ENCODE data around the gene CNOT3. TPM values are rescaled to one million over a fixed set of nuclear protein-coding genes. Genes with fewer than 3 reads are reported as not detected.
"Not testable (repeated sequence)": the region's sequence is repeated elsewhere in the genome, so short reads cannot be mapped to it uniquely, and the experiment has no call there.

Gene CNOT3
- total RNA-seq, result 100 to 1,000 TPM in 2 of 3 donors, 10 to 100 TPM in 1; 90.8 to 102 (median 100) TPM

DNA sequence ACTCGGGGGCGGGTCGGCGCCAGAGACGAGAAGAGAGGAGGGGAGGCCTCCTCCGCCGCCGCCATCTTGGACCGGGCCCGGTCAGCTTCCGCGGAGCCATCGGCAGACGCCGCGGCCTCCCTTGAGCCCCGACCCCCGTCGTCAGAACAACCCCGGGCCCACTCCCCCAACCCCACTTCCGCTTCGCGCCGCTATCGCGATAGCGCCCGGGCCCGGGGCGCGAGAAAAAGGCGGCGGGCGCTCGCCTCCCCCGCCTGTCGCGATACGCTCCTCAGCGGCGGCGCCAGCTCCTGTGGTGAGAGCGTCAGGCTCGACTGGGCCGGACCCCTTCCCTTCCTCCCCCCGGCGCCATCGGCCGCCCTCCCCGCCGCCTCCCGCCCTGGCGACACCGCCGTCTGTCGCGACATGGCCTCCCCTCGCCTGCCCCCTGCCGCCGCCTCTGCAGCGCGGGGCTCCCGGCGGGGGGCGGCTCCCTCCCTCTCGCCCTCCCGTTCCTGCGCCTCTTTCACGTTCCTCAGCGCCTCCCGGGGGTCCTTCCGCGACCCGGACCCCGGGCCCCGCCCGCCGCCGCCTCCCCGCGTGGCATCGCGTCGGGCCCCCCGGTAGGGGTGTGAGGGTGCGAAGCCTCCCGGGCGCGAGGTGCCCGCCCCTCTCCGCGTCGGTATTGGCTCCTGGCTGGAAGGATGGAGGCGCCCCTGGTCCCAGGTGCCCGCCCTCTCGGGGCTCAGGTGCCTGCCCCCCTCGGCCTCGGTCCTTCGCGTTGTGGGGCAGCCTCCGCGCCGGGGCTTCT, at the start of gene CNOT3:
Gene CNOT3 (plus strand): TSS at position 64 of the 790 bp plus-strand sequence. CDS start 5,217 bp downstream, outside the sequence.
- Mint-ChIP-seq H3K36me3 (ENCODE audit: insufficient read depth) (peaks cover 12% of the 10 kb centered on the region), H3K4me1 (ENCODE audit: low read depth) (peaks cover 43% of the 10 kb centered on the region), H3K27me3 (ENCODE audit: low read depth) (no peaks in the 10 kb centered on the region), H3K4me3 (peak within 1 kb of the TSS; percentile 96), H3K9me3 (no peaks in the 10 kb centered on the region)
- ATAC-seq (no peak), DNase-seq (no peak)

DNA sequence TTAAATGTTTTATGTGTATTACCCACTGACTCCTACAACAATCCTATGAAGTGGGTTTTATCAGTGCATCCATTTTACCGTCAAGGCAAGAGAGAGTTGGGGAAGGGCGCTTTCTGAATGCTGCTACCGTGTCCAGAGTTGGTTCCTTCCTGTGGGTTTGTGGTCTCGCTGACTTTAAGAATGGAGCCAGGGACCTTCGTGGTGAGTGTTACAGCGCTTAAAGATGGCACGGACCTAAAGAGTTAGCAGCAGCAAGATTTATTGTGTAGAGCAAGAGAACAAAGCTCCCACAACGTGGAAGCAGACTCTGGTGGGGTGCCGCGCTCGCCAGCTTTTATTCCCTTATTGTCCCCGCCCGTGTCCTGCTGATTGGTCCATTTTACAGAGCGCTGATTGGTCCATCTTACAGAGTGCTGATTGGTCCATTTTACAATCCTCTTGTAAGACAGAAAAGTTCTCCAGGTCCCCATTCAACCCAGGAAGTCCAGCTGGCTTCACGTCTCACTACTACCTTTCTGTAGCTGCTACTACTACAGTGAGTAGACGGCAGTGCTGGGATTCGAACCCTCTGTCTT, 43.0 kb upstream of the CNOT3 start:
- ATAC-seq (no peak), DNase-seq (no peak)
- Mint-ChIP-seq H3K27me3 (ENCODE audit: low read depth) (peaks cover 27% of the 10 kb centered on the region), H3K4me1 (ENCODE audit: low read depth) (peaks cover 8% of the 10 kb centered on the region), H3K36me3 (ENCODE audit: insufficient read depth) (no peaks in the 10 kb centered on the region), H3K9me3 (no peaks in the 10 kb centered on the region), H3K4me3 (no peak overlapping the region)

DNA sequence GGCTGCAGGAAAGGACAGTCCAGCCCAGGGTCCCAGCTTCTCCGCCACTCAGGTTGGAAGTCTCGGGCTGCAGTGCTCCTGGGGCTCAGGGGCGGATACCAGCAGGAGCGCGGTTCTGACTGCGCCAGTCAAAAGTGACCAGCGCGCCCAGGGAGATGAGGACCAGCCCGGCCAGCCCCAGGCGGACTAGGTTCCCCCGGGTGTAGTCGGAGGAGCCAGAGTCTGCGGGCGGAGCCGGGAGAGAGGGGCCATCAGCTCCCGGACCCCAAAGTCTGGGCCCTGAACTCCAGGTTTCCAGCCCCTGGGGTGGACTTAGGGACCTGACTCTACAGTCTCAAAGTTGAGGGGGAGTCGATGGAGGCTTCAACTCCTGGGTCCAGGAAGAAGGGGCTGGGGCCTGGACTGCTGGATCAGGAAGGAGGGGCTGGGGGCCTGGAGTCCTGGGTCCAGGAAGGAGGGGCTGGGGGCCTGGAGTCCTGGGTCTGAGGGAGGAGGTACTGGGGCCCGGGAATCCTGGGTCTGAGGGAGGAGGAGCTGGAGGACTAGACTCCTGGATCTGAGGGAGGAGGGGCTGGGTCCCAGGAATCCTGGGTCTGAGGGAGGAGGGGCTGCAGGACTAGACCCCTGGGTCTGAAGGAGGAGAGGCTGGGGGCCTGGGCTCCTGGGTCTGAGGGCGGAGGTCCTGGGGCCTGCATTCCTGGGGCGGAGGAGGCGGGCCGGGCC, 42.3 kb upstream of the CNOT3 start:
- no peak for ATAC-seq
- H3K9me3 Mint-ChIP-seq, result no peaks in the 10 kb centered on the region
- H3K4me3 Mint-ChIP-seq, result no peak overlapping the region
- DNase-seq, result no peak
- H3K36me3 Mint-ChIP-seq (ENCODE audit: insufficient read depth), result no peaks in the 10 kb centered on the region
- H3K4me1 Mint-ChIP-seq (ENCODE audit: low read depth), result peaks cover 8% of the 10 kb centered on the region
- H3K27me3 Mint-ChIP-seq (ENCODE audit: low read depth), result peaks cover 27% of the 10 kb centered on the region

DNA sequence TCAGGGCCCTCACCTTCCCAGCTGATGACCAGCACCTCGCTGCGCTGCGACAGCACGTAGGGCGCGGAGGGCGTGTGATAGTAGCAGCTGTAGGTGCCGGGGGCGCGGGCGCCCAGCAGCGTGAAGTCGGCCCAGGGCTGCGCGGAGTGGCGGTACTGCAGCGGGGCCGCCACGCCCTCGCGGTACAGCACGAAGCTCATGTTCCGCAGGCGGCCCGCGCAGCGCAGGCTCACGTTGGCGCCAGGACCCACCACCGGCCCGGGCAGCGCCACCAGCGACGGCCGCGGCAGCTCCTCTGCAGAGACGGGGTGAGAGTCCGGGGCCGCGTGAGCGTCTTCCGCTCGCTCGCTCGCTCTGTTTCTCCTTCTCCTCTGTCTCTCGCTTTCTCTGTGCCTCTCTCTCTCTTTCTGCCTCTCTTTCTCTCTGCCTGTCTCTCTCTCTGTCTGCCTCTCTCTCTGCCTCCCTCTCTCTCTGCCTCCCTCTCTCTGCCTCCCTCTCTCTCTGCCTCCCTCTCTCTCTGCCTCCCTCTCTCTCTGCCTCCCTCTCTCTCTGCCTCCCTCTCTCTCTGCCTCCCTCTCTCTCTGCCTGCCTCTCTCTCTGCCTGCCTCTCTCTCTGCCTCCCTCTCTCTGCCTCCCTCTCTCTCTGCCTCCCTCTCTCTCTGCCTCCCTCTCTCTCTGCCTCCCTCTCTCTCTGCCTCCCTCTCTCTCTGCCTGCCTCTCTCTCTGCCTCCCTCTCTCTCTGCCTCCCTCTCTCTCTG, 41.5 kb upstream of the CNOT3 start:
- ATAC-seq (peak; percentile 89 to 91), DNase-seq (peak; percentile 40)
- not testable (repeated sequence) for H3K36me3 Mint-ChIP-seq (ENCODE audit: insufficient read depth); H3K4me1 Mint-ChIP-seq (ENCODE audit: low read depth); H3K9me3 Mint-ChIP-seq
- H3K27me3 Mint-ChIP-seq (ENCODE audit: low read depth), result peaks cover 23% of the 10 kb centered on the region
- peak overlapping the region; percentile 66 for H3K4me3 Mint-ChIP-seq

DNA sequence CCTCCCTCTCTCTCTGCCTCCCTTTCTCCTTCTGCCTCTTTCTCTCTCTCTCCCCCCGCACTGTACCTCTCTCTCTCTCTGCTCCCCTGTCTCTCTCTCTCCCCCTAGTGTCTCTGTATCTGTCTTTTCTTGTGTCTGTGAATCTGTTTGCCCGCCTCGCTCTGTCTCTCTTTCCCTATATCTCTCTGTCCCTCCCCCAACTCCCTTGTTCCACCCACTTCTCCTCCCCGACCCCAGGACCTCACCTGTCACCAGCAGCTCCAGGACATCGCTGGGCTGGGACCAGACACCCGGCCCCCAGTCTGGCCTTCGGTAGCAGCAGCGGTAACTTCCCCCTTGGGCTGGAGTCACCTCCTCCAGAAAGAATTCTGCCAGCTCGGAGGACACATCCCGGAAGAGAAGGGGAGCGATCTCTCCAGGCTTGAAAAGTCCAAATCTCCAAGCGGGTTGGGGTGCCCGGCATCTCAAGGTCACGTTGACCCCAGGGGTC, 40.9 kb upstream of the CNOT3 start:
- no peaks in the 10 kb centered on the region for H3K9me3 Mint-ChIP-seq
- H3K36me3 Mint-ChIP-seq (ENCODE audit: insufficient read depth), result no peaks in the 10 kb centered on the region
- ATAC-seq (peak; percentile 44 to 66), DNase-seq (no peak)
- peaks cover 8% of the 10 kb centered on the region for H3K4me1 Mint-ChIP-seq (ENCODE audit: low read depth)
- peaks cover 19% of the 10 kb centered on the region for H3K27me3 Mint-ChIP-seq (ENCODE audit: low read depth)
- peak overlapping the region; percentile 43 for H3K4me3 Mint-ChIP-seq

DNA sequence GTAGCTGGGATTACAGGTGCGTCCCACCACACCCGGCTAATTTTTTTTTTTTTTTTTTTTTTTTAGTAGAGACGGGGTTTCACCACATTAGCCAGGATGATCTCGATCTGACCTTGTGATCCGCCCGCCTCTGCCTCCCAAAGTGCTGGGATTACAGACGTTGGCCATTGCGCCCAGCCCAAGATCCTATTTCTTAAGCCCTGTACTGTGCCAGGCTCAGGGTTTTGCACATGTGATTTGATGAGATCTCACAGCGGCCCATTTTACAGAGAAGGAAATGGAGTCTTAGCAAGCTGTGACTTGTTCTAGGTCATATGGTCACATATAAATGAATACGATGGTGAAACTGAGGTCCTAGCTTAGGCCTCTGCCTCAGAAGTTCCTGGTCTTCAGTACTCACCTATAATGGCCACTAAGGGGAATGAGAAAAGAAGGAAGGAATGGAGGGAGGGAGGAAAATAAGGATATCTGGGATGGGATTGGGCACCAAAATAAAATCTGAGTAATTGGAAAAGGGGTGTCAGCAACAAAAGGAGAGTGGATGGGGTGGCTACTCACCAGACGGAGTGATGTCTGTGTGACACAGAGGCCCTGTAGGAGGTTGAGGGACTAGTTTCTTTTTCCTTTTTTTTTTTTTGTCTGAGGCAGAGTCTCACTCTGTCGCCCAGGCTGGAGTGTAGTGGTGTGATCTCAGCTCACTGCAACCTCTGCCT, 38.2 kb upstream of the CNOT3 start:
- Mint-ChIP-seq H3K4me1 (ENCODE audit: low read depth) (peaks cover 19% of the 10 kb centered on the region), H3K4me3 (no peak overlapping the region), H3K36me3 (ENCODE audit: insufficient read depth) (no peaks in the 10 kb centered on the region), H3K9me3 (no peaks in the 10 kb centered on the region), H3K27me3 (ENCODE audit: low read depth) (peaks cover 6% of the 10 kb centered on the region)
- ATAC-seq (no peak), DNase-seq (no peak)

DNA sequence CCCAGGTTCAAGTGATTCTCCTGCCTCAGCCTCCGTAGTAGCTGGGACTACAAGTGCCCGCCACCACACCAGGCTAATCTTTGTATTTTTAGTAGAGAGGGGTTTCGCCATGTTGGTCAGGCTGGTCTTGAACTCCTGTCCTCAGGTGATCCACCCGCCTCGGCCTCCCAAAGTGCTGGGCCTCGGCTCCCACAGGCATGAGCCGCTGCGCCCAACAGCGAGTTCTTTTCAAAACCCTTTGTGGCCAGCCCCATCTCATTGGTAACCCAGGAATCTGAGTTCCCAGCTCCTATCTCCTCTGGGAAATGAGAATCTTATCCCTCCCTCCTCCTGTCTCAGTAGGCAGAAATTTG, 37.7 kb upstream of the CNOT3 start:
- H3K36me3 Mint-ChIP-seq (ENCODE audit: insufficient read depth); ATAC-seq; DNase-seq; H3K4me3 Mint-ChIP-seq; H3K27me3 Mint-ChIP-seq (ENCODE audit: low read depth); H3K9me3 Mint-ChIP-seq: not testable (repeated sequence)
- H3K4me1 Mint-ChIP-seq (ENCODE audit: low read depth), result peaks cover 21% of the 10 kb centered on the region

DNA sequence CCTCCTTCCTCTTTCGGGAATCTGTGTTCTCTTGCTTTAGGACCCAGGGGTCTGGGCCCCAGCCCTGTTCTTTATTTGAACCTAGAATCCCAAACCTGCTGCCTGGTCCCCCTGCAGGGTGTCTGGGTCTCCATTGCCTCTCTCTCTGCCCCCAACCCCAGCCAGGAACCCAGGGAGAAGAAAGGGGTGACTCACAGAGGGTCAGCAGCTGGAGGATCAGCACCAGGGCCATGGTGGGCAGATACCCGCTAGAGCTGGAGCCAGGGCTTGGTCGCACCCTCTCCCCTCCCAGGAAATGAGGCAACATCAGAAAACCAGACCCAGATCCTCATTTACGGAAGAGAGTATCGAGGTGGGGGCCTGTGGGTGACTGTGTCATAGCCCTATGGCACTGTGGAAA, 37.0 kb upstream of the CNOT3 start, which contains the start of gene OSCAR:
Gene OSCAR (minus strand): TSS at position 243 of the 400 bp plus-strand sequence. CDS start 11 bp downstream, at position 232.
- H3K27me3 Mint-ChIP-seq (ENCODE audit: low read depth), result peaks cover 4% of the 10 kb centered on the region
- H3K4me3 Mint-ChIP-seq, result no peak within 1 kb of the TSS
- no peaks in the 10 kb centered on the region for H3K9me3 Mint-ChIP-seq
- ATAC-seq, result no peak
- no peak for DNase-seq
- H3K4me1 Mint-ChIP-seq (ENCODE audit: low read depth), result peaks cover 21% of the 10 kb centered on the region
- no peaks in the 10 kb centered on the region for H3K36me3 Mint-ChIP-seq (ENCODE audit: insufficient read depth)

DNA sequence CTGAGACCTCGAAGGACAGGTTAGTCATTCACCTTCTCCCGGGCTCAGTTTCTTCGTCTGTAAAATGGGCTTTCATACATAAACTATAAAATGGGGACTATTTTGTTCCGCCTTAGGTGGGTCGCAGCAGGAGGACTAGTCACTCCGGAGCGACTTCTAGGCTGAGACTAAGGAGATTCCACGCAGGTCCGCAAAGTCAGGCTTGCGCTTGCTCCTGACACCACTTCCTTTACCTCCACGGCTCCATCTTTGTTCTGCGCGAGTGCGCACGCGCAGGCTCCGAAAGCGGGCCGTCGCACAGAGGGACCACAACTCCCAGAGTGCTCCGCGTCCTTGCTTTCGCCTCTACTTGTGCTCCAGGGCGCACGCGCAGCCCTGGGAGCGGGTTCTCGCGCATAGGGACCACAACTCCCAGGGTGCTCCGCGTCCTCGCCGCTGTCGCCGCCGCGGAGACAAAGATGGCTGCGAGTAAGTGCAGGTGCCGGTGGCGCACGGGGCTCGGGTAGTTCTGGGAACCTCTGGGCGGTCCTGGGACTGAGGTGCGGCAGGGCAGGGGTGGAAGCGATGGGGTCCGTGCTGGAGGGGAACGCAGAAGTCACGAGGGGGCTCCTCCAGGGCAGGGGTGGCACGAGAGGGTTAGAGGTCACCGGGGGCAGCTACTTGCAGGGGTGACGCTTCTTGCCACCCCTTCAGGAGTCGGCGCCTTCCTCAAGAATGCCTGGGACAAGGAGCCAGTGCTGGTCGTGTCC, 35.0 kb upstream of the CNOT3 start, which contains the start of gene NDUFA3:
Gene NDUFA3 (plus strand): TSS at position 435 of the 749 bp plus-strand sequence. CDS start 24 bp downstream, at position 459.
- Mint-ChIP-seq H3K36me3 (ENCODE audit: insufficient read depth) (peaks cover 5% of the 10 kb centered on the region), H3K27me3 (ENCODE audit: low read depth) (no peaks in the 10 kb centered on the region), H3K4me1 (ENCODE audit: low read depth) (peaks cover 15% of the 10 kb centered on the region), H3K9me3 (no peaks in the 10 kb centered on the region), H3K4me3 (peak within 1 kb of the TSS; percentile 98)
- peak; percentile 98 to 99 for ATAC-seq
- peak; percentile 94 for DNase-seq

DNA sequence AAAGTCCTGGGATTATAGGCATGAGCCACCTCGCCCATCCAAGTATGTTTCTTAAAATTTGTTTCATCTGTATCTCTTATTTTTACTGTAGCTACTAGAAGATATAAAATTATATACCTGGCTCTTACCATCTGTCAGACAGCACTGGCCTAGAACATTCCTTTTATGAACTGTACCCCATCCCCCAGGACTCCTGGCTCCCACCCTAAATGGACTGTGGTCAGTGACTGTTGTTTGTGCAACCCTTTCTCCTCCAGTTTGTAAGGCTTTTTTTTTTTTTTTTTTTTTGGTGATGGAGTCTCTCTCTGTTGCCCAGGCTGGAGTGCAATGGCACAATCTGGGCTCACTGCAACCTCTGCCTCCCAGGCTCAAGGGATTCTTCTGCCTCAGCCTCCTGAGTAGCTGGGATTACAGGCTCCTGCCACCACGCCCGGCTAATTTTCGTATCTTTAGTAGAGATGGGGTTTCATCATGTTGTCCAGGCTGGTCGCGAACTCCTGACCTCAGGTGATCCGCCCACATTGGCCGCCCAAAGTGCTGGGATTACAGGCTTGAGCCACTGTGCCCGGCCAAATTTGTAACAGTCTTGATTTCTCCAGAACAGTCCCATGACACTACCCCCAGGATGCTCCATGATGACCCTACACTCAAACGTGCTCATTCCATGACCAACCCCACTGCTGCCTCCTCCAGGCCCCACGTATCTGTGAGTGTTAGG, 32.4 kb upstream of the CNOT3 start:
- no peaks in the 10 kb centered on the region for H3K27me3 Mint-ChIP-seq (ENCODE audit: low read depth)
- H3K36me3 Mint-ChIP-seq (ENCODE audit: insufficient read depth), result peaks cover 5% of the 10 kb centered on the region
- DNase-seq, result no peak
- peaks cover 15% of the 10 kb centered on the region for H3K4me1 Mint-ChIP-seq (ENCODE audit: low read depth)
- ATAC-seq, result no peak
- H3K9me3 Mint-ChIP-seq, result no peaks in the 10 kb centered on the region
- H3K4me3 Mint-ChIP-seq, result no peak overlapping the region

DNA sequence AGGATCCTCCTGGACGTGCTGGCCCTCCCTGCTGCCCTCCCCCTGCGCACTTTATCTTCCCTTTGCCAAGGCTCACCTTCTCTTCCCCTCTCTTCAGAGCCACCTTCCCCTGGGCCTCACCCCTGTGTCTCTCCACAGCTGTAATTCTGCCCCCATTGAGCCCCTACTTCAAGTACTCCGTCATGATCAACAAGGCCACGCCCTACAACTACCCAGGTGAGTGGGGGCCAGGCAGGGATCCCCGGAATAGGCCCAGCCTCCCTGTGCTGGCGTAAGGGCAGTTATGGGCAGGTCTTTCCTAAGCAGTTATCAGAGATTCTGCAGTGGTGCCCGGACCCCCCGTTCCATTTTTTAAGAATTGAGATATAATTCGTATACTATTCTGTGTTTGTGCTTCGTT, 31.8 kb upstream of the CNOT3 start:
- Mint-ChIP-seq H3K4me1 (ENCODE audit: low read depth) (peaks cover 17% of the 10 kb centered on the region), H3K36me3 (ENCODE audit: insufficient read depth) (peaks cover 8% of the 10 kb centered on the region), H3K27me3 (ENCODE audit: low read depth) (no peaks in the 10 kb centered on the region), H3K4me3 (peak overlapping the region; percentile 40), H3K9me3 (no peaks in the 10 kb centered on the region)
- ATAC-seq (no peak), DNase-seq (no peak)

DNA sequence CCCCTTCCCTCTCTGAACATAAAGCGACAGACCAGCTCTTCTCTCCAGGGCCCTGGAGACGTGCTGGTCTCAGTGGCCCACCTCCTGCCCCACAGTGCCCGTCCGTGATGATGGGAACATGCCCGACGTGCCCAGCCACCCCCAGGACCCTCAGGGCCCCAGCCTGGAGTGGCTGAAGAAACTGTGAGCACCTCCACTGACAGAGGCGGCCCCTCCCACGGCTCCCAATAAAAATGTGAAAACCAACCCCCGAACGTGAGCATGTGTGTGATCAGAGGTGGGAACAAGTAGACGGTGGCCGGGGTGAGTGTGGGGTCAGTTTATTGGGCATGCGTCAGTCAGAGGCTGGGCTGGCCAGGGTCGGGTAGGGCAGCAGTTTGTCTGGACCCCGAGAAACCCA, 30.8 kb upstream of the CNOT3 start:
- Mint-ChIP-seq H3K4me3 (no peak overlapping the region), H3K4me1 (ENCODE audit: low read depth) (peaks cover 19% of the 10 kb centered on the region), H3K36me3 (ENCODE audit: insufficient read depth) (peaks cover 10% of the 10 kb centered on the region), H3K9me3 (no peaks in the 10 kb centered on the region), H3K27me3 (ENCODE audit: low read depth) (no peaks in the 10 kb centered on the region)
- DNase-seq (no peak), ATAC-seq (no peak)

Data from activated T-cell treated with anti-CD3 and anti-CD28 coated beads, Interleukin-2, amount 50 U/mL, for 4 hours (primary cell).